GM18505 (cell line): ENCODE measurements around the gene NFE2L2.
"Not testable (repeated sequence)": the region's sequence is repeated elsewhere in the genome, so short reads cannot be mapped to it uniquely, and the experiment has no call there.

Experiments
- ATAC-seq: cut with Tn5 transposase; IDR thresholded peaks from one replicate; pipeline ENCODE4 v1.9.1; 2021; ENCODE audit not compliant: unreplicated experiment
- POLR2A ChIP-seq: IDR thresholded peaks from 4 replicates; pipeline ENCODE4 v1.6.1; 2011; ENCODE audit warnings: borderline replicate concordance; ENCODE audit not compliant: insufficient read depth, insufficient read length; ENCODE audit errors: extremely low read depth

NFE2L2 gene

GRCh38 chr2:177256695-177257094, 7.8 kb downstream of the NFE2L2 start:
- ATAC-seq: no peak
- TF ChIP-seq POLR2A: no peak

- TF ChIP-seq POLR2A: no peak
- no peak for ATAC-seq
Observed at GRCh38 chr2:177256026-177256425, 8.5 kb downstream of the NFE2L2 start.

GRCh38 chr2:177255227-177255601, 9.3 kb downstream of the NFE2L2 start:
- no peak for TF ChIP-seq POLR2A
- ATAC-seq: no peak

- ATAC-seq: no peak
Observed at GRCh38 chr2:177254433-177255226, 9.9 kb downstream of the NFE2L2 start.

GRCh38 chr2:177253704-177254103, 10.8 kb downstream of the NFE2L2 start:
- ATAC-seq: no peak
- no peak for TF ChIP-seq POLR2A

More at GRCh38 chr2:177254433-177255226, 9.9 kb downstream of the NFE2L2 start:
- TF ChIP-seq POLR2A: no peak

- ATAC-seq: no peak
- TF ChIP-seq POLR2A: no peak
Observed at GRCh38 chr2:177252808-177253531, 11.6 kb downstream of the NFE2L2 start.

- TF ChIP-seq POLR2A: no peak
- no peak for ATAC-seq
Observed at GRCh38 chr2:177251165-177251542, 13.4 kb downstream of the NFE2L2 start.

GRCh38 chr2:177250461-177250860, 14.1 kb downstream of the NFE2L2 start:
- TF ChIP-seq POLR2A: no peak
- no peak for ATAC-seq

- ATAC-seq: no peak
- no peak for TF ChIP-seq POLR2A
Observed at GRCh38 chr2:177249038-177249437, 15.5 kb downstream of the NFE2L2 start.

GRCh38 chr2:177247693-177248262, 16.7 kb downstream of the NFE2L2 start:
- TF ChIP-seq POLR2A: no peak
- ATAC-seq: no peak

GRCh38 chr2:177246523-177247030, 17.9 kb downstream of the NFE2L2 start:
- ATAC-seq: not testable (repeated sequence)

- no peak for TF ChIP-seq POLR2A
- no peak for ATAC-seq
Observed at GRCh38 chr2:177246000-177246399, 18.5 kb downstream of the NFE2L2 start.

GRCh38 chr2:177245010-177245422, 19.5 kb downstream of the NFE2L2 start:
- no peak for ATAC-seq
- TF ChIP-seq POLR2A: no peak
